HCT116 (cell line): ENCODE data around the gene ADARB2.

Experiments
- ELF1 ChIP-seq: IDR thresholded peaks from 2 replicates; pipeline ENCODE4 v1.6.1; 2012; ENCODE audit warnings: low read depth, borderline replicate concordance
- EZH2 ChIP-seq: fragments of 200-600 bp; sonication (generic); IDR thresholded peaks from 2 replicates; pipeline ENCODE4 v1.6.1; 2017; ENCODE audit warnings: antibody characterized with exemption, mixed run types
- JUND ChIP-seq: IDR thresholded peaks from 2 replicates; pipeline ENCODE4 v1.6.1; 2012
- POLR2A ChIP-seq: IDR thresholded peaks from 2 replicates; pipeline ENCODE4 v1.7.0; 2011; ENCODE audit warnings: borderline replicate concordance; ENCODE audit not compliant: insufficient read depth, insufficient read length; ENCODE audit errors: extremely low read depth
- POLR2AphosphoS5 ChIP-seq: IDR thresholded peaks from 2 replicates; pipeline ENCODE4 v1.6.1; 2011; ENCODE audit warnings: mild to moderate bottlenecking, low read depth, low read length, moderate library complexity
- RAD21 ChIP-seq: IDR thresholded peaks from 2 replicates; pipeline ENCODE4 v1.6.1; 2012; ENCODE audit warnings: low read depth, mild to moderate bottlenecking
- SIN3A ChIP-seq: IDR thresholded peaks from 2 replicates; pipeline ENCODE4 v1.6.1; 2012; ENCODE audit warnings: low read depth
- SRF ChIP-seq: IDR thresholded peaks from 2 replicates; pipeline ENCODE4 v1.6.1; 2012; ENCODE audit warnings: low read depth
- TCF7L2 ChIP-seq: IDR thresholded peaks from 2 replicates; pipeline ENCODE4 v1.7.0; 2011; ENCODE audit warnings: borderline replicate concordance, inconsistent platforms; ENCODE audit not compliant: insufficient read depth, insufficient read length; ENCODE audit errors: extremely low read depth
- YY1 ChIP-seq: IDR thresholded peaks from 2 replicates; pipeline ENCODE4 v1.6.1; 2011; ENCODE audit warnings: low read length, low read depth, moderate library complexity, mild to moderate bottlenecking; ENCODE audit not compliant: insufficient replicate concordance; ENCODE audit errors: extremely low read depth
- TF ChIP-seq, protein P1 (sequence below): IDR thresholded peaks from 2 replicates; pipeline ENCODE4 v1.6.1; 2012; ENCODE audit warnings: low read depth
- TF ChIP-seq, protein P2 (sequence below), 3 experiments: fragments of 200-600 bp in 1 of 3; sonication (generic) in 1 of 3; IDR thresholded peaks in 2 of 3; conservative IDR thresholded peaks in 1 of 3; 2 replicates each; pipeline ENCODE4 v1.5.1; 2012 to 2017; ENCODE audit warnings: low read depth in 2 of 3, low read length in 2 of 3, antibody characterized with exemption in 1 of 3, borderline replicate concordance in 1 of 3, control low read depth in 1 of 3, mild to moderate bottlenecking in 1 of 3, mixed read lengths in 1 of 3, mixed run types in 1 of 3, moderate library complexity in 1 of 3; ENCODE audit not compliant: insufficient read depth in 1 of 3
- TF ChIP-seq, protein P3 (sequence below): IDR thresholded peaks from 2 replicates; pipeline ENCODE4 v1.6.1; 2011; ENCODE audit warnings: mild to moderate bottlenecking, low read length, moderate library complexity; ENCODE audit not compliant: insufficient replicate concordance; ENCODE audit errors: extremely low read depth
- TF ChIP-seq, protein P4 (sequence below): IDR thresholded peaks from 2 replicates; pipeline ENCODE4 v1.6.1; 2012

DNA sequence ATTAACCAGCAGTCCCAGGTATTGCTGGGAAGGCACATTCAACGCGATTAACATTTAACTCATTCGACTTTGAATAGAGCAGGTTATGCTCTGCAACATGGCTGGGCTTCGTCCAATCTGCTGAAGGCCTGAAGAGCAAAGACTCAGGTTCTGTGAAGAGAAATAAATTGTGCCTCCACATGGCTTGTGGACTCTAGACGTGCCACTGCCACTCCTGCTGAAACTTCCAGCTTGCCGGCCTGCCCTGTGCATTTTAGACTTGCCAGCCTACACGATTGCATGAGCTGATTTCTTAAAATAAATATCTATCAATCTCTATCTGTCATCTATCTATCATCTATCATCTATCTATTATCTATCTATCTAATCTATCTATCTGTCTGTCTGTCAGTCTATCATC lies 543.2 kb downstream of the ADARB2 start:
- TF ChIP-seq, protein P1, sequence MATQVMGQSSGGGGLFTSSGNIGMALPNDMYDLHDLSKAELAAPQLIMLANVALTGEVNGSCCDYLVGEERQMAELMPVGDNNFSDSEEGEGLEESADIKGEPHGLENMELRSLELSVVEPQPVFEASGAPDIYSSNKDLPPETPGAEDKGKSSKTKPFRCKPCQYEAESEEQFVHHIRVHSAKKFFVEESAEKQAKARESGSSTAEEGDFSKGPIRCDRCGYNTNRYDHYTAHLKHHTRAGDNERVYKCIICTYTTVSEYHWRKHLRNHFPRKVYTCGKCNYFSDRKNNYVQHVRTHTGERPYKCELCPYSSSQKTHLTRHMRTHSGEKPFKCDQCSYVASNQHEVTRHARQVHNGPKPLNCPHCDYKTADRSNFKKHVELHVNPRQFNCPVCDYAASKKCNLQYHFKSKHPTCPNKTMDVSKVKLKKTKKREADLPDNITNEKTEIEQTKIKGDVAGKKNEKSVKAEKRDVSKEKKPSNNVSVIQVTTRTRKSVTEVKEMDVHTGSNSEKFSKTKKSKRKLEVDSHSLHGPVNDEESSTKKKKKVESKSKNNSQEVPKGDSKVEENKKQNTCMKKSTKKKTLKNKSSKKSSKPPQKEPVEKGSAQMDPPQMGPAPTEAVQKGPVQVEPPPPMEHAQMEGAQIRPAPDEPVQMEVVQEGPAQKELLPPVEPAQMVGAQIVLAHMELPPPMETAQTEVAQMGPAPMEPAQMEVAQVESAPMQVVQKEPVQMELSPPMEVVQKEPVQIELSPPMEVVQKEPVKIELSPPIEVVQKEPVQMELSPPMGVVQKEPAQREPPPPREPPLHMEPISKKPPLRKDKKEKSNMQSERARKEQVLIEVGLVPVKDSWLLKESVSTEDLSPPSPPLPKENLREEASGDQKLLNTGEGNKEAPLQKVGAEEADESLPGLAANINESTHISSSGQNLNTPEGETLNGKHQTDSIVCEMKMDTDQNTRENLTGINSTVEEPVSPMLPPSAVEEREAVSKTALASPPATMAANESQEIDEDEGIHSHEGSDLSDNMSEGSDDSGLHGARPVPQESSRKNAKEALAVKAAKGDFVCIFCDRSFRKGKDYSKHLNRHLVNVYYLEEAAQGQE = no peak
- TF ChIP-seq EZH2 = no peak
- TF ChIP-seq, protein P2, sequence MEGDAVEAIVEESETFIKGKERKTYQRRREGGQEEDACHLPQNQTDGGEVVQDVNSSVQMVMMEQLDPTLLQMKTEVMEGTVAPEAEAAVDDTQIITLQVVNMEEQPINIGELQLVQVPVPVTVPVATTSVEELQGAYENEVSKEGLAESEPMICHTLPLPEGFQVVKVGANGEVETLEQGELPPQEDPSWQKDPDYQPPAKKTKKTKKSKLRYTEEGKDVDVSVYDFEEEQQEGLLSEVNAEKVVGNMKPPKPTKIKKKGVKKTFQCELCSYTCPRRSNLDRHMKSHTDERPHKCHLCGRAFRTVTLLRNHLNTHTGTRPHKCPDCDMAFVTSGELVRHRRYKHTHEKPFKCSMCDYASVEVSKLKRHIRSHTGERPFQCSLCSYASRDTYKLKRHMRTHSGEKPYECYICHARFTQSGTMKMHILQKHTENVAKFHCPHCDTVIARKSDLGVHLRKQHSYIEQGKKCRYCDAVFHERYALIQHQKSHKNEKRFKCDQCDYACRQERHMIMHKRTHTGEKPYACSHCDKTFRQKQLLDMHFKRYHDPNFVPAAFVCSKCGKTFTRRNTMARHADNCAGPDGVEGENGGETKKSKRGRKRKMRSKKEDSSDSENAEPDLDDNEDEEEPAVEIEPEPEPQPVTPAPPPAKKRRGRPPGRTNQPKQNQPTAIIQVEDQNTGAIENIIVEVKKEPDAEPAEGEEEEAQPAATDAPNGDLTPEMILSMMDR (IDR thresholded peaks at IDR 0.05 in 2 of 3, conservative IDR thresholded peaks at IDR 0.05 in 1 of 3; ENCODE audit: borderline replicate concordance in 1 of 3, insufficient read depth in 1 of 3, low read depth in 2 of 3, low read length in 2 of 3) = no peak
- TF ChIP-seq POLR2A = no peak
- no peak for TF ChIP-seq TCF7L2
- TF ChIP-seq, protein P3, sequence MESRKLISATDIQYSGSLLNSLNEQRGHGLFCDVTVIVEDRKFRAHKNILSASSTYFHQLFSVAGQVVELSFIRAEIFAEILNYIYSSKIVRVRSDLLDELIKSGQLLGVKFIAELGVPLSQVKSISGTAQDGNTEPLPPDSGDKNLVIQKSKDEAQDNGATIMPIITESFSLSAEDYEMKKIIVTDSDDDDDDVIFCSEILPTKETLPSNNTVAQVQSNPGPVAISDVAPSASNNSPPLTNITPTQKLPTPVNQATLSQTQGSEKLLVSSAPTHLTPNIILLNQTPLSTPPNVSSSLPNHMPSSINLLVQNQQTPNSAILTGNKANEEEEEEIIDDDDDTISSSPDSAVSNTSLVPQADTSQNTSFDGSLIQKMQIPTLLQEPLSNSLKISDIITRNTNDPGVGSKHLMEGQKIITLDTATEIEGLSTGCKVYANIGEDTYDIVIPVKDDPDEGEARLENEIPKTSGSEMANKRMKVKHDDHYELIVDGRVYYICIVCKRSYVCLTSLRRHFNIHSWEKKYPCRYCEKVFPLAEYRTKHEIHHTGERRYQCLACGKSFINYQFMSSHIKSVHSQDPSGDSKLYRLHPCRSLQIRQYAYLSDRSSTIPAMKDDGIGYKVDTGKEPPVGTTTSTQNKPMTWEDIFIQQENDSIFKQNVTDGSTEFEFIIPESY = no peak
- no peak for TF ChIP-seq RAD21
- TF ChIP-seq POLR2AphosphoS5 = no peak
- TF ChIP-seq YY1 = no peak
- TF ChIP-seq, protein P4, sequence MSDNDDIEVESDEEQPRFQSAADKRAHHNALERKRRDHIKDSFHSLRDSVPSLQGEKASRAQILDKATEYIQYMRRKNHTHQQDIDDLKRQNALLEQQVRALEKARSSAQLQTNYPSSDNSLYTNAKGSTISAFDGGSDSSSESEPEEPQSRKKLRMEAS = no peak
- no peak for TF ChIP-seq ELF1
- no peak for TF ChIP-seq SRF
- TF ChIP-seq JUND = no peak
- TF ChIP-seq SIN3A = no peak
